ENCODE measurements around the gene MSANTD2.
A peak's percentile ranks its signal among the peaks of the same experiment; 100 is the strongest.
"Not testable (repeated sequence)": the region's sequence is repeated elsewhere in the genome, so short reads cannot be mapped to it uniquely, and the experiment has no call there.

The MSANTD2 gene

DNA sequence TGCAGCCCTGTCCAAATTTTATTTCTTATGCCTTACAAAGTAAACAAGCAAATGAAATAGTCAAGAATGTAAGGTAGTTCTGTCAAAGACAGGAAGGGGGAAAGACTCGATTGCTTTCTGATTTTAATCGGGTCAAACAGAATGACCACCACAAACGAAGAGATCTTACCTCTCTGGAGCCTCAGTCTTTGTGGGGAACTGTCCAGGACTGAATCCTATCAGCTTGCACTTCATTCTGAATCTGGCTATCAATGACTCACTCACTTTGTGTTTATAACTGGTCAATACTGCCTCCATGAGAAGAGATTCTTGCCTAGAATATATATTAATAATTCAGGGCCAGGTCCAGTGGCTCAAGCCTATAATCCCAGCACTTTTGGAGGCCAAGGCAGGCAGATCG lies 17.2 kb downstream of the MSANTD2 start:
- DNase-seq (ENCODE audit: low read depth) = no peak
- no peak overlapping the region for H3K4me3 ChIP-seq (ENCODE audit: low read length)
- TF ChIP-seq, protein P1, sequence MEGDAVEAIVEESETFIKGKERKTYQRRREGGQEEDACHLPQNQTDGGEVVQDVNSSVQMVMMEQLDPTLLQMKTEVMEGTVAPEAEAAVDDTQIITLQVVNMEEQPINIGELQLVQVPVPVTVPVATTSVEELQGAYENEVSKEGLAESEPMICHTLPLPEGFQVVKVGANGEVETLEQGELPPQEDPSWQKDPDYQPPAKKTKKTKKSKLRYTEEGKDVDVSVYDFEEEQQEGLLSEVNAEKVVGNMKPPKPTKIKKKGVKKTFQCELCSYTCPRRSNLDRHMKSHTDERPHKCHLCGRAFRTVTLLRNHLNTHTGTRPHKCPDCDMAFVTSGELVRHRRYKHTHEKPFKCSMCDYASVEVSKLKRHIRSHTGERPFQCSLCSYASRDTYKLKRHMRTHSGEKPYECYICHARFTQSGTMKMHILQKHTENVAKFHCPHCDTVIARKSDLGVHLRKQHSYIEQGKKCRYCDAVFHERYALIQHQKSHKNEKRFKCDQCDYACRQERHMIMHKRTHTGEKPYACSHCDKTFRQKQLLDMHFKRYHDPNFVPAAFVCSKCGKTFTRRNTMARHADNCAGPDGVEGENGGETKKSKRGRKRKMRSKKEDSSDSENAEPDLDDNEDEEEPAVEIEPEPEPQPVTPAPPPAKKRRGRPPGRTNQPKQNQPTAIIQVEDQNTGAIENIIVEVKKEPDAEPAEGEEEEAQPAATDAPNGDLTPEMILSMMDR (IDR thresholded peaks at IDR 0.05; ENCODE audit: insufficient read depth, low read depth, low read length, missing control alignments) = no peak

DNA sequence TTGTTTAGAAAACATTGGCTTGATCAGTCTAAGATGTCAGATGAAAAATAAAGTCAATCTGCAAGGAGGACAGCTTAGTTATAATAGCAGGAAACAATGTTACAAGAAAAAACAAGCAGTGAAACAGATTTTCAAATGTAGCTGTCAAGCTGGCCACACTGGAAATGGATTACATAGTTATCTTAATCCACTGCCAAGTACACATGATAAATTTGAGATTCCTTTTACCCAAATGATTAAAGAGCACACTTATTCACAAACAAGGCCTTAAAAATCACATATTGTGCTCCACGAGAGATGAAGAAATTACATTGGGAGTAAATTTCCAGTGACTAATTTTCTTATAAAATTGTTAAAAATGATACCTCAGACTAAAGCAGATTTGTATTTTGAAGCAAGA lies 20.6 kb downstream of the MSANTD2 start:
- no peak overlapping the region for H3K4me3 ChIP-seq (ENCODE audit: low read length)
- DNase-seq (ENCODE audit: low read depth) = no peak
- TF ChIP-seq, protein P1 (IDR thresholded peaks at IDR 0.05; ENCODE audit: insufficient read depth, low read depth, low read length, missing control alignments) = no peak

DNA sequence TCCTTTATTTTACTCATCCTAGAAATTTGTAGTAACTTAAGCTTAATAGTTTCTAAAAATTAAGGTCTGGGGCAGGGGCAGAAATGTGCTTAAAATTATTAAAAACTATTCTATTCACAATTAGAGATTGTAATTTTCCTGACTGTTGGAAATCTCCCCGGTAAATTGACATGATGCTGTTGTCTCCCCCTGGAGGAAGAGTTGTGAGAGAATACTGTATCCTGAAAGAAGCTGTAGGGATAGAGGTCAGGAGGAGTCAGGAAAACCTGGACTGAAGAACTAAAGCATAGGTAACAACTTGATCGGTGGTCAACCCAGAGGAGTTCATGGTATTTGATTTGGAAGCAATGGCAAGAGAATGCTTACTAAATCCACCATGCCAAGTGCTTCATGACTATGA lies 21.9 kb downstream of the MSANTD2 start:
- no peak overlapping the region for H3K4me3 ChIP-seq (ENCODE audit: low read length)
- TF ChIP-seq, protein P1 (IDR thresholded peaks at IDR 0.05; ENCODE audit: insufficient read depth, low read depth, low read length, missing control alignments) = peak; percentile 30
- DNase-seq (ENCODE audit: low read depth) = no peak

DNA sequence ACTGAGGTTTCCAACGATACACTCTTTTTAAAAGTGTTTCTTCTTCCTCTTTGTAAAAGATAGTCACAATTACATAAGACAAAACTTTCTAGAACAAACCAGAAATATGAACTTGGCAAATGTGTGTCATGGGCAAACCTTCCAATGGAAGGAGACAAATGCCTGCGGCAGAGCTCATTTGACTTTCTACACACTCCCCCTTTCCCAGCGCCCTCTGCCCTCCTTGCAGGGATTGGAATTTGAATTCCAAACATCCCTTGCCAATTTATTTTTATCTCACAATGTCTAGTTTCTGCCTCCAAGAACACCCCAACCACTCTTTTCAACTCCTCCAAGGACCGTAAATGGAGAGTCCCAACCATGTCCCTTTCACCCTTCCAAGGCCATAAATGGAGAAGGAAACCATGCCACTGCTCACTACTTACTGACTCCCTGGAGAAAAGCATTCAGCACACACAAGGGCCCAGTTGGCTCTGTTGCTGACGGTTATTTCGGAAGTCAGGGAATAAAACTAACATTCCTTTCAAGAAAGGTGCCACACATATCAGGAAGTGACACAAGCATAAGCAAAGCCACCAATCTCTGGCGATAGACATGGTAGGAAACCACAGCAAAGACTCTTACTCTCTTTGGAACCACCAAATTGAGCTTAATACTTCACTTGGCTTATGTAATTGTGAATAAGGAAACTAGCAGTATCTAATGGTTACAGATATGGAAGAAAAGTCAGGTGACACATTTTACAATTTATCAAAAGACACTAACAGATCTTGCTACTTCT lies 23.2 kb downstream of the MSANTD2 start:
- H3K4me3 ChIP-seq (ENCODE audit: low read length) = no peak overlapping the region
- DNase-seq (ENCODE audit: low read depth) = no peak
- TF ChIP-seq, protein P1 (IDR thresholded peaks at IDR 0.05; ENCODE audit: insufficient read depth, low read depth, low read length, missing control alignments) = no peak

DNA sequence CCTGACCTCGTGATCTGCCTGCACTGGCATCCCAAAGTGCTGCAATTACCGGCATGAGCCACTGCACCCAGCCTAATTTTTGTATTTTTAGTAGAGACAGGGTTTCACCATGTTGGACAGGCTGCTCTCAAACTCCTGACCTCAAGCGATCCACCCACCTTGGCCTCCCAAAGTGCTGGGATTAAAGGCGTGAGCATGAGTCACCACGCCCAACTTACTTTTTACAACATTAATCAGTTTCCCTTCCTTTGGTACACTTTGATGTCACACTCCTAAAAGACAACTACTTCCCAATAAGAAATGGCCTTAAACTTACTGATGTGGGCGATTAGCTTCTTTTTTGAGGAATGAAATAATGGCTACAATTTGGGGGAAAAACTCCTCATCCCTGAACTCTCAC lies 29.2 kb downstream of the MSANTD2 start:
- DNase-seq (ENCODE audit: low read depth) = not testable (repeated sequence)

DNA sequence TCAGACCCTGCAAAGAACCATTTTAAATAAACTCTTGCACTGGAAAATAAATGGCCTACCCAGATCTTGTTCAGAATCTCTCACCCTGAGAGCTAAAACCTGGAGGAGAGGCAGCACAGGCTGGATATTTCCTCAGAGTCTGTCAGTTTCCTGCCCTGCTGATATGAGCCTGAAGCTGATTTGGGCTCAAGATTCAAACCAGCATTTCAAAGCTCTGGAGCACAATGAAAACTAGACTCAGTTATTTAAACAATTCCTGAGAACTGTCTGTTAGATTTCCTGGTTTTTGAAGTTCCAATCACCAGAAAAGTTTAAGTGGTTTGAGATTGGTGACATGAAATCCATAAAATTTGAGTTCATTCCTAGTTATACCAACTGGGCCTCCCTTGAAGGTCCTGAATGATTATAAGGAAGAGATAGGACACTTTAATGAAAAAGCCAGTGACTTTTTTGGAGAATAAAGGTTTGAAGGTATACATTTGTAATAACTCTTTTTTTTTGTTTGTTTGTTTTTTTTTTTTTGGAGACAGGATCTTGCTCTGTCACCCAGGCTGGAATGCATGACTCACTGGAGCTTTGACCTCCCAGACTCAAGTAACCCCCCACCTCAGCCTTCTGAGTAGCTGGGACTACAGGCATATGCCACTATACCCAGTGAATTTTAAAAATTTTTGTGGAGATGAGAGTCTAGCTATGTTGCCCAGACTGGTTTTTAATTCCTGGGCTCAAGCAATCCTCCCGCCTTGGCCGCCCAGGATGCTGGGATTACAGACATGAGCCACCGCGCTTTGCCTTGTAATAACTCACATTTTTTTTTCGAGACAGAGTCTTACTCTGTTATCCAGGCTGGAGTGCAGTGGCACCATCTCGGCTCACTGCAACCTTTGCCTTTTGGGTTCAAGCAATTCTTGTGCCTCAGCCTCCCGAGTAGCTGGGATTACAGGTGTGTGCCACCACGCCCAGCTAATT lies 30.1 kb downstream of the MSANTD2 start:
- peak; percentile 47 for DNase-seq (ENCODE audit: low read depth)
- TF ChIP-seq, protein P1 (IDR thresholded peaks at IDR 0.05; ENCODE audit: insufficient read depth, low read depth, low read length, missing control alignments) = no peak
- H3K4me3 ChIP-seq (ENCODE audit: low read length) = no peak overlapping the region

More for the DNA sequence above, 29.2 kb downstream of the MSANTD2 start:
- not testable (repeated sequence) for H3K4me3 ChIP-seq (ENCODE audit: low read length)

DNA sequence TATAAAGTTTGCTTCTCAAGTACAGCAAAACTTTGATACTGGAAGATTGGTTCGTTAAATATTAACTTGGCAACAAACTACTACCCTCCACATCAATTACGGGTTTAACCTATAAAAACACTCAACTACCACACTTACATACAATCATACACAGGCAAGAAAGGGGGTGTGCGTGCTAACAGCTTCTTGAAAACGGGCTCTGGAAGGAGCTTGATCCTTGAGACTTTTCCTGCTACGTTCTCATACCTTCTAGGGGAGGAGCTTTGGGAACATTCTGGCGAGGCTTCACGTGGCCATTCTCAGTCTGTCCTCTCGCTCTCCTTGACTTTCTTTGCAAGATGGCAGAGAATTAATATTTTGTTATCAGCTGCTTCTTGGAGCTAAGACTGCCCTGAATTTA lies 31.3 kb downstream of the MSANTD2 start:
- DNase-seq (ENCODE audit: low read depth) = no peak
- TF ChIP-seq, protein P1 (IDR thresholded peaks at IDR 0.05; ENCODE audit: insufficient read depth, low read depth, low read length, missing control alignments) = no peak
- H3K4me3 ChIP-seq (ENCODE audit: low read length) = no peak overlapping the region

Measured in epithelial cell of esophagus (primary cell).